HCT116 (cell line): ENCODE measurements around the gene EXOC4. TPM values are rescaled to one million over a fixed set of nuclear protein-coding genes. Genes with fewer than 3 reads are reported as not detected.

Experiments used
- ATAC-seq: fragments of 200-7000 bp; cut with Tn5 transposase; 2 replicates; pipeline ENCODE4 v1.9.1; 2020; ENCODE audit warnings: mild to moderate bottlenecking, moderate library complexity
- BruUV-seq: library from RNA; stranded (reverse); fragments of 400-500 nt; replicated peaks from 2 replicates; lab custom pipeline; 2021; lab: Mats Ljungman, UMichigan
- CTCF ChIA-PET: fragments of 300-600 bp; sonication (Branson Sonifier 250); formaldehyde crosslinking; loops from one replicate; lab custom pipeline; 2021; ENCODE audit warnings: antibody characterized with exemption; lab: Charles Lee
- POLR2A ChIA-PET: fragments of 300-600, 350-600 bp; sonication (Branson Sonifier 250); formaldehyde crosslinking; loops from one replicate; lab custom pipeline; 2021; ENCODE audit warnings: antibody characterized with exemption; lab: Charles Lee
- RAD21 ChIA-PET, 2 experiments: fragments of 300-600 bp; sonication (Branson Sonifier 250); formaldehyde crosslinking; loops; one replicate each; lab custom pipeline; 2023; ENCODE audit warnings: low total read pairs in 2 of 2; ENCODE audit not compliant: uncharacterized antibody in 2 of 2, unreplicated experiment in 2 of 2, low non-redundant PET in 1 of 2; lab: Charles Lee
- DNase-seq: peaks from one replicate; pipeline ENCODE4 v3.0.0-alpha.2; 2010; ENCODE audit warnings: low read depth, low spot score
- H2AFZ ChIP-seq: fragments of 200-600 bp; shearing (Covaris generic), sonication (generic); 2 replicates; pipeline ENCODE4 v1.6.1; 2017; ENCODE audit warnings: low read depth, mixed run types, mixed read lengths, antibody characterized with exemption, low read length; ENCODE audit not compliant: poor library complexity, severe bottlenecking
- H3K27ac ChIP-seq: 2 replicates; pipeline ENCODE4 v1.5.1; 2012; ENCODE audit warnings: low read depth, low read length
- H3K27me3 ChIP-seq: fragments of 200-600 bp; sonication (generic); 2 replicates; pipeline ENCODE4 v1.6.1; 2016; ENCODE audit warnings: mixed run types, low read length, mixed read lengths; ENCODE audit not compliant: insufficient read depth
- H3K36me3 ChIP-seq, 2 experiments: fragments of 200-500 bp in 1 of 2; fragments of 200-600 bp in 1 of 2; sonication (Bioruptor generic) in 1 of 2; sonication (generic) in 1 of 2; 2 replicates each; pipeline versions ENCODE4 v1.5.1 to v1.6.1; 2014 to 2016; ENCODE audit warnings: low read length in 2 of 2, inconsistent platforms in 1 of 2, mixed read lengths in 1 of 2, mixed run types in 1 of 2; ENCODE audit not compliant: insufficient read depth in 2 of 2, control insufficient read depth in 1 of 2
- H3K4me1 ChIP-seq, 2 experiments: fragments of 200-600 bp in 1 of 2; sonication (generic) in 1 of 2; 2 replicates each; pipeline versions ENCODE4 v1.5.1 to v1.6.1; 2012 to 2017; ENCODE audit warnings: low read length in 2 of 2, inconsistent platforms in 1 of 2, mild to moderate bottlenecking in 1 of 2, mixed read lengths in 1 of 2, mixed run types in 1 of 2, moderate library complexity in 1 of 2; ENCODE audit not compliant: insufficient read depth in 2 of 2, control insufficient read depth in 1 of 2
- H3K4me2 ChIP-seq: fragments of 200-600 bp; sonication (generic); 2 replicates; pipeline ENCODE4 v1.6.1; 2017; ENCODE audit warnings: mixed run types, low read length, mixed read lengths
- H3K4me3 ChIP-seq, 2 experiments: fragments of 200-600 bp in 1 of 2; sonication (generic) in 1 of 2; replicated peaks in 1 of 2; 2 replicates each; pipeline ENCODE4 v1.5.1; 2011 to 2016; ENCODE audit warnings: low read length in 2 of 2, control low read depth in 1 of 2, low read depth in 1 of 2, mild to moderate bottlenecking in 1 of 2, mixed read lengths in 1 of 2, mixed run types in 1 of 2
- H3K79me2 ChIP-seq: fragments of 200-600 bp; sonication (generic); 2 replicates; pipeline ENCODE4 v1.6.1; 2017; ENCODE audit warnings: mild to moderate bottlenecking, mixed run types, low read length, moderate library complexity, mixed read lengths; ENCODE audit not compliant: insufficient read depth
- H3K9ac ChIP-seq: fragments of 200-600 bp; sonication (generic); 2 replicates; pipeline ENCODE4 v1.6.1; 2016; ENCODE audit warnings: low read length, mixed read lengths
- H3K9me2 ChIP-seq: fragments of 200-600 bp; sonication (generic), shearing (Covaris generic); 2 replicates; pipeline ENCODE4 v1.6.1; 2017; ENCODE audit warnings: mixed run types, mild to moderate bottlenecking, moderate library complexity; ENCODE audit not compliant: insufficient read depth
- H3K9me3 ChIP-seq, 2 experiments: fragments of 200-500 bp in 1 of 2; fragments of 200-600 bp in 1 of 2; sonication (Bioruptor generic) in 1 of 2; sonication (generic) in 1 of 2; 2 replicates each; pipeline ENCODE4 v1.6.1; 2014 to 2017; ENCODE audit warnings: low read length in 2 of 2, mixed read lengths in 2 of 2, inconsistent platforms in 1 of 2, low read depth in 1 of 2, mild to moderate bottlenecking in 1 of 2, mixed run types in 1 of 2, moderate library complexity in 1 of 2; ENCODE audit not compliant: control insufficient read depth in 1 of 2, insufficient read depth in 1 of 2
- H4K20me1 ChIP-seq: fragments of 200-600 bp; sonication (generic), shearing (Covaris generic); 2 replicates; pipeline ENCODE4 v1.6.1; 2017; ENCODE audit warnings: mixed run types, mild to moderate bottlenecking, moderate library complexity; ENCODE audit not compliant: insufficient read depth
- CEBPB ChIP-seq: IDR thresholded peaks from 2 replicates; pipeline ENCODE4 v1.6.1; 2012; ENCODE audit warnings: low read depth
- EGR1 ChIP-seq: IDR thresholded peaks from 2 replicates; pipeline ENCODE4 v1.6.1; 2012; ENCODE audit warnings: low read depth
- ELF1 ChIP-seq: IDR thresholded peaks from 2 replicates; pipeline ENCODE4 v1.6.1; 2012; ENCODE audit warnings: low read depth, borderline replicate concordance
- EZH2phosphoT487 ChIP-seq: fragments of 200-600 bp; IDR thresholded peaks from 2 replicates; pipeline ENCODE4 v1.6.1; 2018; ENCODE audit warnings: antibody characterized with exemption, borderline replicate concordance
- FOSL1 ChIP-seq: IDR thresholded peaks from 2 replicates; pipeline ENCODE4 v1.6.1; 2012; ENCODE audit warnings: low read depth
- JUND ChIP-seq: IDR thresholded peaks from 2 replicates; pipeline ENCODE4 v1.6.1; 2012
- MAX ChIP-seq: IDR thresholded peaks from 2 replicates; pipeline ENCODE4 v1.6.1; 2012
- REST ChIP-seq: IDR thresholded peaks from 2 replicates; pipeline ENCODE4 v1.6.1; 2012; ENCODE audit warnings: low read depth
- SP1 ChIP-seq: IDR thresholded peaks from 2 replicates; pipeline ENCODE4 v1.6.1; 2012; ENCODE audit warnings: low read depth
- ZFX ChIP-seq: fragments of 450-650 bp; IDR thresholded peaks from 2 replicates; pipeline ENCODE4 v1.6.1; 2017
- ZNF274 ChIP-seq: fragments of 200-500 bp; sonication (Bioruptor generic); IDR thresholded peaks from 2 replicates; pipeline ENCODE4 v1.6.1; 2014; ENCODE audit warnings: mild to moderate bottlenecking, low read depth, low read length, inconsistent platforms
- intact Hi-C: fragments of 100-400 bp; cut with micrococcal nuclease; formaldehyde crosslinking; loops from 2 replicates; pipeline ENCODE4 v1.10.0; 2022
- total RNA-seq: library from RNA; stranded (reverse); gene quantifications from one replicate; pipeline ENCODE4 v1.2.1, GENCODE V29; 2021; ENCODE audit not compliant: unreplicated experiment

EXOC4 gene
- total RNA-seq, 1 experiment from 2014 or later, result 40.3 TPM

- Histone ChIP-seq H3K4me2 (no peak overlapping the region), H2AFZ (no peak overlapping the region)
- DNase-seq (no peak), ATAC-seq (no peak)
- TF ChIP-seq SP1 (no peak), JUND (no peak)
- TF ChIP-seq, all 23 proteins: peak for 0
- no peaks in the 10 kb centered on the region for H3K36me3 ChIP-seq
- BruUV-seq, result no TSS peak
- no peaks in the 10 kb centered on the region for H3K79me2 ChIP-seq
- H3K27ac ChIP-seq, result no peak overlapping the region
- ChIA-PET CTCF (no interaction called here), RAD21 (no interaction called here), POLR2A (no interaction called here)
- H3K9me3 ChIP-seq, result no peaks in the 10 kb centered on the region
- H3K9ac ChIP-seq, result no peak overlapping the region
- intact Hi-C loops, result no loop called here
- H3K4me3 ChIP-seq, result no peak overlapping the region
- no peaks in the 10 kb centered on the region for H3K9me2 ChIP-seq
- no peaks in the 10 kb centered on the region for H3K27me3 ChIP-seq
- H4K20me1 ChIP-seq, result no peaks in the 10 kb centered on the region; the same call in 1 of the 2 replicates
- no peaks in the 10 kb centered on the region for H3K4me1 ChIP-seq
These were observed 366.6 kb downstream of the EXOC4 start for GRCh38 chr7:133619491-133619890.

GRCh38 chr7:133623721-133624120, 370.8 kb downstream of the EXOC4 start:
- H3K4me2 ChIP-seq, result no peak overlapping the region
- CTCF ChIA-PET, result no interaction called here
- POLR2A ChIA-PET, result no interaction called here
- H2AFZ ChIP-seq, result no peak overlapping the region
- no peak overlapping the region for H3K4me3 ChIP-seq
- DNase-seq, result no peak
- TF ChIP-seq REST (no peak), EZH2phosphoT487 (no peak), FOSL1 (no peak), ZNF274 (no peak), MAX (no peak), ZFX (no peak), ELF1 (no peak), EGR1 (no peak), CEBPB (no peak)
- TF ChIP-seq, all 23 proteins: peak for 0
- Histone ChIP-seq H3K4me1 (no peaks in the 10 kb centered on the region), H3K9me2 (no peaks in the 10 kb centered on the region), H3K27ac (no peak overlapping the region), H4K20me1 (no peaks in the 10 kb centered on the region), H3K9me3 (no peaks in the 10 kb centered on the region), H3K79me2 (no peaks in the 10 kb centered on the region), H3K27me3 (no peaks in the 10 kb centered on the region), H3K9ac (no peak overlapping the region), H3K36me3 (no peaks in the 10 kb centered on the region)
- RAD21 ChIA-PET, result no interaction called here
- BruUV-seq, result no TSS peak
- ATAC-seq, result no peak
- intact Hi-C loops, result no loop called here
